Calu3 (cell line): ENCODE measurements around the gene PDGFRB. TPM values are rescaled to one million over a fixed set of nuclear protein-coding genes. Genes with fewer than 3 reads are reported as not detected.

Source experiments
- BruUV-seq: library from RNA; stranded (reverse); fragments of 400-500 nt; replicated peaks from 2 replicates; lab custom pipeline; 2021; lab: Mats Ljungman, UMichigan
- CTCF ChIA-PET: fragments of 300-600 bp; sonication (Branson Sonifier 250); formaldehyde crosslinking; loops from one replicate; lab custom pipeline; 2022; ENCODE audit warnings: antibody characterized with exemption; lab: Charles Lee
- DNase-seq: peaks from one replicate; pipeline ENCODE4 v3.0.0; 2022
- H3K27ac Mint-ChIP-seq: one replicate; pipeline ENCODE4 v1.8.0; 2022; ENCODE audit warnings: mixed read lengths; ENCODE audit not compliant: unreplicated experiment
- H3K27me3 Mint-ChIP-seq: one replicate; pipeline ENCODE4 v1.8.0; 2022; ENCODE audit warnings: mixed read lengths; ENCODE audit not compliant: unreplicated experiment
- H3K36me3 Mint-ChIP-seq: one replicate; pipeline ENCODE4 v1.8.0; 2022; ENCODE audit warnings: mild to moderate bottlenecking, moderate library complexity, mixed read lengths; ENCODE audit not compliant: insufficient read depth, unreplicated experiment
- H3K4me1 Mint-ChIP-seq: one replicate; pipeline ENCODE4 v1.8.0; 2022; ENCODE audit warnings: mild to moderate bottlenecking, low read depth, mixed read lengths; ENCODE audit not compliant: unreplicated experiment
- H3K4me3 Mint-ChIP-seq: one replicate; pipeline ENCODE4 v1.8.0; 2022; ENCODE audit warnings: mild to moderate bottlenecking, low read depth, moderate library complexity, mixed read lengths; ENCODE audit not compliant: unreplicated experiment
- H3K9me3 Mint-ChIP-seq: one replicate; pipeline ENCODE4 v1.8.0; 2022; ENCODE audit warnings: low read depth, mixed read lengths; ENCODE audit not compliant: unreplicated experiment
- CTCF ChIP-seq: fragments of 200-600 bp; IDR thresholded peaks from one replicate; pipeline ENCODE4 v1.8.0; 2022; ENCODE audit warnings: antibody characterized with exemption; ENCODE audit not compliant: unreplicated experiment
- intact Hi-C: fragments of 100-400 bp; cut with micrococcal nuclease; formaldehyde crosslinking; loops from one replicate; pipeline ENCODE4 v1.10.0; 2022; ENCODE audit not compliant: unreplicated experiment
- total RNA-seq: library from RNA; stranded (reverse); gene quantifications from 2 replicates; pipeline ENCODE4 v1.2.3, GENCODE V29; 2022

Gene PDGFRB
- total RNA-seq, 1 experiment from 2014 or later: not detected

DNA sequence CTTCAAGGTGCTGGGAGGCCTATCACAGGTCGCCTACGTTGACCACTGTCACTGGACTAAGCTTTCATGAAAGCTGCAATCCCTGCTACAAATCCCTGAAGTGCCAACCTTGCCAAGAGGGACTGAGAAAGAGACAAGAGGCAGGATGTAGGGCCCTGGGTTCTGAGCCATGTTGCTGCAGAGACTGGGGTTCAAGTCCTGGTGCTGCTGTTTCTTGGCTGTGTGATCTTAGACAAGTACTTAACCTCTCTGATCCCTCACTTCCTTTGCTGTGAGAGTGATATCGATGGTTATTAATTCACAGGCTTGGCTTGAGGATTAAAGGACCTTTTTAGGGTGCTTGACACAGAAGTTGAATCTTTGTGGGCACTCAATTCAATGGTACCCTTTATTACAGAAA is 84.8 kb downstream of the PDGFRB start:
- CTCF ChIA-PET: no interaction called here
- Mint-ChIP-seq H3K4me3 (no peak overlapping the region), H3K9me3 (no peaks in the 10 kb centered on the region), H3K36me3 (no peaks in the 10 kb centered on the region), H3K4me1 (peaks cover 8% of the 10 kb centered on the region), H3K27ac (no peak overlapping the region), H3K27me3 (peaks cover 17% of the 10 kb centered on the region)
- no TSS peak for BruUV-seq
- intact Hi-C loops: no loop called here
- no peak for DNase-seq
- no peak for TF ChIP-seq CTCF

DNA sequence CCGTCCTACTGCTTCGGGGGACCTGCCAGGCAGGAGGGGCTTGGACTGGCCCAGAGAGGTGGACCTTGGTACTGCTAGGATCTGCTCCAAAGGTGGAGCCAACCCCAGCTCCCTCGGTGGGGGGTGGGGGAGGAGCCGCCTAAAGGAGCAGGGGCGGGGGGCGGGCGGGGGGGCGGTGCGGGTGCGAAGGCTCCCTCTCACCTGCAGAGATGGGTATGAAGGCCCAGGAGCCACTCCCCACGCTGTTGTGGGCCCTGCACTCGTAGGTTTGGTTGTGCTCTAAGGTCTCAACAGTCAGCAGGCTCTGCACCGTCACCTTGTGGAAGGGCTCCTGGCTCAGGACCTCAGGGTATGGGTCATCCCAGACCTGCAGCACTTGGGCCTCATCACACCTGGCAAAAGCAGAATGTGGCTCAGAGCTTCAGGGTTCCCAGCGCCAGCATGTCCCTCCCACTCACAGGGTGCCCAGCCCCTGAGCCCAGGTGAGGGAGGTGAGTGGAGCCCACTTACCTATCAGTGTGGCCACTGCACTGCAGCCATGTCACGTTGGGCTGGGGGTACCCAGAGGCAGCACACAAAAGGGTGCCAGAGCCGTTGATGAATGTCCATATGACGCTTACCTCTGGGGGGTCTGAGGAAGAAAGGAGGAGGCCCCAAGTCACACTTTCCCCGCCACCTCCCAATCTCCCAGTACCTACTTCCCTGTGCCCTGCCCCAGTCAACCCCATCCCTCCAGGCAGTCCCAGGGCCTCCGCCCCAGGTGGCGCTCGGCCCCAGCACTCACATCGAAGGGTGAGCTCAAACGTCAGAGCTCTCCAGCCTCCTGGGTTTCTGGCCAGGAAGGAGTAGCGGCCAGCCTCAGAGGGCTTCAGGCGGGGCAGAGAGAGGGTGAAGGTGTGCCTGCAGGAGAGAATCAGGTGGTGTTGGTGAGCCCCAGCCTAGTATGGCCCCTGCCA is 85.7 kb downstream of the PDGFRB start:
- no TSS peak for BruUV-seq
- no peak overlapping the region for H3K4me3 Mint-ChIP-seq
- no peaks in the 10 kb centered on the region for H3K36me3 Mint-ChIP-seq
- no peak for DNase-seq
- intact Hi-C loops: no loop called here
- H3K4me1 Mint-ChIP-seq: peaks cover 8% of the 10 kb centered on the region
- peaks cover 25% of the 10 kb centered on the region for H3K27me3 Mint-ChIP-seq
- H3K9me3 Mint-ChIP-seq: no peaks in the 10 kb centered on the region
- CTCF ChIA-PET: no interaction called here
- no peak overlapping the region for H3K27ac Mint-ChIP-seq
- no peak for TF ChIP-seq CTCF

DNA sequence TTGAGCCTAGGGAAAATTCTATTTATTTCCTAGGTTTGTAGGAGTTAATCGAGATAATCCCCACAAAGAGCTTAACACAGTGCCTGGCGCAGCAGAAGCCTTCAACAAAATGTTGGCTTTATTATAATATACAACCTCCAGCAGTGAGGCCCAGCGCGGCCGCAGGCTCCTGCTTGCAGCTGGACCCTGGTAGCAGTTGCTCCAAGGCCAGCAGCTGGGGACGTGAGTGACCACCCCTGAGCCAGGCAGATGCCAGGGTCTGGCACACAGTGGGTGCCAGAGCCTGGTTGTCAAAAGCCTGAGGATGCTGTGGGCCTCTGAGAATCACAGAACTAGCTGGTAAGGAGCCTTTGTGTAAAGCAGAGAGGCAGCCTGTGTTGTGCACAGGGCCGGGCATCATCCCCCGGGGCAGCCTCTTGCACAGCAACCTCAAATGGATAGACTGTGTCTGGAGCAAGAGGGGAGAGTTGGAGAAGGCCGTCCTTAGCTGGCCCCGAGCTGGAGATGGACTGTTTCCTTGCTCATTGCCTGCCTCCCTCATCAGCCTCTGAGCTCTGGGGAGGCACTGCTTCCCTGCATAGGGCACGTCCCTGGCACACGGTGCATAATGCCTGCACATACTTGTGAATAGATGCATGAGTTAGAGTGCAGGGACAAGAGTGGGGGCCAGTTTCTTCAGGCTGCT is 86.5 kb downstream of the PDGFRB start:
- BruUV-seq: no TSS peak
- TF ChIP-seq CTCF: no peak
- Mint-ChIP-seq H3K4me1 (peaks cover 8% of the 10 kb centered on the region), H3K27ac (no peak overlapping the region), H3K27me3 (peaks cover 34% of the 10 kb centered on the region), H3K36me3 (no peaks in the 10 kb centered on the region), H3K4me3 (no peak overlapping the region), H3K9me3 (no peaks in the 10 kb centered on the region)
- no peak for DNase-seq
- intact Hi-C loops: no loop called here
- CTCF ChIA-PET: no interaction called here

GRCh38 chr5:150068472-150068871 is 87.2 kb downstream of the PDGFRB start:
- peak; percentile 22 for DNase-seq
- Mint-ChIP-seq H3K36me3 (no peaks in the 10 kb centered on the region), H3K4me1 (peaks cover 8% of the 10 kb centered on the region), H3K27ac (no peak overlapping the region), H3K4me3 (no peak overlapping the region), H3K9me3 (no peaks in the 10 kb centered on the region), H3K27me3 (peaks cover 40% of the 10 kb centered on the region)
- TF ChIP-seq CTCF: no peak
- CTCF ChIA-PET: no interaction called here
- no TSS peak for BruUV-seq
- intact Hi-C loops: no loop called here
